ENCODE measurements around the gene DEFB114.
"Not testable (repeated sequence)": the region's sequence is repeated elsewhere in the genome, so short reads cannot be mapped to it uniquely, and the experiment has no call there.

Gene DEFB114, protein sequence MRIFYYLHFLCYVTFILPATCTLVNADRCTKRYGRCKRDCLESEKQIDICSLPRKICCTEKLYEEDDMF

DNA sequence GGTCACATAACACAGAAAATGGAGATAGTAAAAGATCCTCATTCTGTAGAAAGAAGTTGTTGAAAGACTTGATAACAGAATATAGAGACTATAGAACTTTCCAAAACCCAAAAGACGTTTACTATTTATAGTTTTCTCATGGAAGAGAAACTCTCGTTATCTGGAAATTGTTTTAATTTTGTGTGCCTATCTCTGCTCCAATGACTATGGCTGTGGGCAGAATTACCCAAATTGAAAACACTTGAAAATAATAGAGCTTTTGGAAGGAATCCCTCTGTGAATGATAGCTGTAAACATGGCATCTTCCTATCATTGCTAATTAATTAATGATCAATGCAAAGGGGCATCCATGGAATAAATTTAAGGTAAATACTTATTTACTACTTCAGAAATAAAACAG is at the start of gene DEFB114:
Gene DEFB114, minus strand, starts transcription at position 101 of the 400 bp plus-strand sequence. Its CDS starts 59 bp downstream, at position 42.
- ATAC-seq: no peak

DNA sequence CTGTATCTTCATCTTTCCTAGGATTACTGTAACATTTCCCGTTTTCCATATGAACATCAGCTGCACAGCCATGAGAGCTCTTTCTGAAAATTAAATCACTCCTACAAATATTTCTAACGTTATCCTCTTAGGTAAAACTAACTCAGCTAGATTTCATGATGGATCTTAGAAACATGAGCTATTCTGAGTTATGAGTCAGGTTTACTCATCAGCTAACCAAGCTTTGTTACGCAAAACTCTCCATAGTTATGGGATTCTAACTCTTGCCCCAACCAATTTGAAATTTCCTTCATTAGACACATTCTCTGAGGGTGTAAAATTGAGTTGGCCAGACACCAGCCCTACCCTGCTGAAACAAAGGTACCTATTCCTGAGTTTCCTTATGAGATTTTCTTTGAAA is 43.9 kb upstream of the DEFB114 start:
- ATAC-seq: no peak

DNA sequence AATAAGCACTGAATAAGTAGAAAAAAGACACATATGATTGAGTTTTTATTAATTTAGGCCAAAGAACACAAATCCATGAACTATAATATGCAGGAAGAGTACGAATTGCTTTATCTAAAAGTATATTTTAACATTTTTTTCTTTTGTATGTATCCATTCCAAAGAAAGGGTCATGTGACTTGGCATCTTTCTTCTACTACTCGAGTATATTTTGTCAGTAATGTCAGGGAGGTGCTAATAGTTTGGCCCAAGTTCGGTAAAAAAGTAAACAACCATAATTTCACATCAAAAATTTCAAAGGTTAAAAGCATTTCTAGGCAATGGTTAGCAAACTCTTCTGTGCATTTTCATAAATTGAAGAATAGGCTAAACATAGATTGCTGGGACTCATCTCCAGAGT is 39.2 kb upstream of the DEFB114 start:
- ATAC-seq: no peak

DNA sequence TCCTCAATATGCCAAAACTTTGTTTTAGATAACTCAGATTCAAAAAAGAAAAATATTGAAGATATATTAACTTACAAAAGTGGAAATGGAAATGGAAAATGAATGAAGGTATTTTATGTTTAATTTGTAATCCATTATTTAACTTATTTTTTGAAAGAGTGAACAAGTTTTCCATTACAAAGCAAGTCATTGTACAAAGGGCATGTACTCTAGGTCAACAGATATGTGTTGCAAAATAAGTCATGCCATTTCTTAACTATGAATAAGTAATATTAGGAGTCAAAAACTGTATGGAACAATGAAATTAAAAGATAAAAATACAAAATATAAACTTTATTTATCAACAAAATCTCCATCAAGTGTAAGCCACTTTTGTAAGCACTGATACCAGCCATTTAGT is 31.3 kb upstream of the DEFB114 start:
- ATAC-seq: no peak

DNA sequence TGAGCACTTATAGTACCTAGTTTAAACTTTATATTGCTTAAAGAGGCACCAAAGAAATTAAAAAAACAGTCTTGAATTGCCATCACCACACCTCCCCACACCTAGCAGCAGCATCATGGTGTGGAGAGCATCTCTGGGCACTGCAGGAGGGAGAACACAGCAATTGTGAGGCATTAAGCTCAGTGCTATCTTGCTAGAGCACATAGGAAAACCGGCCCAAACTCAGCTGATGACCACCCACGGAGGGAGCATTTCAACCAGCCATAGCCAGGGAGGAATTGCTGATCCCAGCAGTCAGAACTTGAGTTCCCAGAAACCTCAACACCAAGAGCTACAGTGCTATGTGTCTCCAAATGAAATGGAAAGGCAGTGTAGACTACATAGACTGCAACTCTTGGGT is 24.9 kb upstream of the DEFB114 start:
- no peak for ATAC-seq

DNA sequence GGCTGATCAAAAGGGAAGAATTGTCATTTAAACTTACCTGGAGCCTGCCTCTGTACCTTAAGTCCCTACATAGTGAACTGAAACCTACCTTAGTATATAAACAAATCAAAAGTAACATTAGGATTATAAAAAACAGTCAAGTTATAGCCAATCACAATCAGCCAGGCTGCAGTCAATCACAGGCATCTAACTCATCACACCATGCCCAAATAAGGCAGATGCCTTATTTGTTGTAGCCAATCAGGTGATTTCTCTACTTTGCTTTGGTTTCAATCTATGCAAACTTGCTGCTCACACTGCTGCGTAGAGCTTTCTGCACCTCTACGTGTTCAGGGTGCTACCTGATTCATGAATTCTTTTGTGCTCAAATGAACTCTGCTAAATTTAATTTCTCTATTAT is 23.8 kb upstream of the DEFB114 start:
- ATAC-seq: no peak

DNA sequence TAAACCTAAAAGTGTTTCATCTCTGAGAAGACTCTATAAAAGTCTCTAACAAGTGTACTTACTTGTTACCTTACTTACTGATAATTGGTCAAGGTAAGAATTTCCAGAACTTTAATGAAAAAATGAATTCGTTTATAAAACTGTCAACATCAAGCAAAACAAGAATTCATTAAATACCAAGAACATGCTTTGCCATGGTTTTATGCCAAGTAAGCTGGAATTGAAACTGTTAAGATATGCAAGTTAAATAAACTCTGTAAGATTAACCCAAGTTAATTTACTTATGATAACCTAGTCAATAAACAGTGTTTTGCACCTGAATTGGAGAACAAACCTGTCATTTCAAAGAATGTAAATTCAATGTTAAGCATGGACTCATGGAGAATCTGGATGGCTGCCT is 22.6 kb upstream of the DEFB114 start:
- ATAC-seq: no peak

DNA sequence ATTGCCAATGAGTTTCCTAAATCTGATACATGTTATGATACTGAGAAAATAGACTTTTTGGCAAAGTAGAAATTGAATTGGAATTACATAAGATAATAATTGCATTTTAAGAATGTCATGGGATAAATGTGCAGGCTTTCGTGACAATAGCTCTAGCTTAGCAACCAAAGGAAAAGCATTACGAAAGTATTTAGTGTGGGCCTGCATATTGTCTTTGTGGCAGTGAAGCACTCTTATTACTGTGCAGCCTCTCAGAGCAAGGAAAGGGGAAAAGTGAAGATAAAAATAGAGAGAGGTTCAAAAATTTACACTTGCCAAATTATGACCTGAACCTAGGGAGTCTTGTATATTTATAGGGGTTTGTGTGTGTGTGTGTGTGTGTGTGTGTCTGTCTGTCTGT is 18.1 kb upstream of the DEFB114 start:
- no peak for ATAC-seq

DNA sequence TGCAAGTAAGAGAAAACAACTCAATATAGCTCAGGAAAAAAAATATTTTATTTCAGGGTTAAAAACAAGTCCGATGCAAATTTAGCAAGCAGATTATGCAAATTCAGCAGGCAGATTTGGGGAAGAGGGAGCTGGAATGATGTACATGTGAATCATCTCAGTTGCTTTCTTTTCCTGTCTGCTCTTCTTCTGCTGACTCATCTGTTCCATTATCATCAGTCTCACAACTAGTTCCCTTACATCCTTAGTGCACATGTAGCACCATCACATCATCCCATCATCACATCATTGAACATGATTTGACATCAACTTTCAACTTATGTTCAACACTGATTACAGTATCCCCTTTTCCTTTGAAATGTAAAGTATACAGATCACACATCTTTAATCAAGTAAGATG is 16.9 kb upstream of the DEFB114 start:
- ATAC-seq: no peak

DNA sequence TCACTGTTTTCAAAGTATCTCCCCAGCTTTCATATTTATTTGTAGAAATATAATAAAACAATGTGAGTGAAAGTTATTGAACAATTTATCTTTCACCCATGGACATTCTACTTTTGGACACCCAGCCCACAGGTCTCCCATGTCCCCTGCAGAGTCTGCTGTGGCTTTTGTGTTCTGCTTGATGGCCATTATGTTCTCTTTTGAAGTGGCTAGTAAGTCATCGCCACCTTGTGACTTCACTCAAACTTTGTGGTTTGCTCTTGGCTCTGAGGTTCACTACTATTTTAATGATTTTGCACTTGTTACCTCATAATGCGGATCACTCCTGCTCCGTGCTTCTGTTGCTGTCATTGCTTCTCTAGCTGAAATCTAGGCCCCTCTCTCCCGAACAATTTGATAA is 15.6 kb upstream of the DEFB114 start:
- no peak for ATAC-seq

DNA sequence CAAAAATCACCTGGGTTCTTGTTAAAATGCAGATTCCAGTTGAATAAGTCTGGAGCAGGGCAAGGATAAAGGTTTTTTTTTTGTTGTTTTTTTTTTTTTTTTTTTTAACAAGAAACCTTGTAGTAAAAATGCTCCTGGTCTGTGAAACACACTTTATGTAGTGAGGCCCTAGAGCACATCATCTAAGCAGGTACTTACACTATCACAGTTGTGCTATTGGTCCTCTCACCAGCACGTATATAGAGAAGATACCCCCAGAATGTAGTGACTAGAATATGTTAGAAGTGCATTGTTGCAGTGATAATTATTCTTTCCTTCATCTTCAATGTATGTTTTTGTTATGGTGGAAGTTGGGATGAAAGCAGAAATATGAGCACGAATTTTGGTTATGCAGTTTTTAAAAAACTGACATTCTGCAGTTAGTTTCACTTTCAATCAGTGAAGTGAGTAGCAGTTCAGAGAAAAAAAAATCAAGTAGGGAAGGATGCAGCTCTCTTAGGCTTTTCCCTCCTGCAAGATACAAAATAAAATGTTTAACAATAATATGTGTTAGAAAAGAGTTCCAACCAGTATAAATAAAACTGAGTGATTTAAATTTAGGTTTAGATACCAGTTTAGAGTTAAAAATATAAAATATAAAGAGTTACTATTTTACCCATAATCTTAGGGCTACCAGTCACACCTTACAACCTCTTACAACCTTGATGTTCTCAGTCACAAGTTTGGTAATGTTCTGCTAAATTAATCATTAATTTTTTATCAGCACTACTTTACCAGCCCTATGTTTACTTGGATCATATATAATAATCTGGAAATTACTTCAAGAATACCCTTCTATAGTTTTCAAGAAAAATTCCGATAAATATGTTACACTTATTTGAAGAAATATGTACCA is 14.6 kb upstream of the DEFB114 start:
- no peak for ATAC-seq

DNA sequence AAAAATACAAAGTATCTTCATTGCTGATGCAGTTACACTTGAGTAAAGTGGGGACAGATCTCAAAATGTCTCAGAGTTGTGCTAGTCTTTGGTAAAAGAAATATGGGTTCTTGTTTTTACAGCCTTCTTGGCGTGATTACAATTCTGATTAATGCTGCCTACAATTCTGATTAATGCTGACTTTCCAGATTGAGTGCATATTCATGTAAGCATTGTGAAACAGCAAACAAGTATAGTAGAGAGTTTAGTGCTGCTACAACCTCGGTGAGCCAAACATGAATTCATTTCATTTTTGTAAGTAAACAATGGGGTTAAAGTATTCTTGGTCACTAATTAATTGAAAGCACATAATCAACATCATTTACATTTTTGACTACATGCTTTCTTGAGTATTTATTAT is 5.6 kb upstream of the DEFB114 start, which contains the start of gene DEFB113:
Gene DEFB113, minus strand, starts transcription at position 21 of the 400 bp plus-strand sequence. Its CDS starts 0 bp downstream, at position 21.
- no peak for ATAC-seq

DNA sequence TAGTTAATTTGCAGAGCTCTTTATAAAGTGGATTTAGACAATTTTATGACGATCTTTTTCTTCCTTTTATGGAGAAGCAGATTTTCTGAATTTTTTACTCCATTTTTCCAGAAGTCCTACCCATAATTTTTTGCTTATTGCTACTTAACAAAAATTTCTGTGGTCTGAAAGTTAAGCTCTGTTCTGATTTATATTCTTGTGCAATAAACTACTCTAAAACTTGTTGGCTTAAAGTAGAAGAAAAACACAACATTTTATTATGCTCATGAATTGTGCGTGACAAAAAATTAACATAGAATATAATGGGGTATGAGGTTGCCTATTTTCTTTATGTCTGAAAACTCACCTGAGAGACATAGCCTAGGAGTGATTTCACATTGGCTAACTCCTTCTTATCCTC is 2.9 kb upstream of the DEFB114 start:
- ATAC-seq: no peak

DNA sequence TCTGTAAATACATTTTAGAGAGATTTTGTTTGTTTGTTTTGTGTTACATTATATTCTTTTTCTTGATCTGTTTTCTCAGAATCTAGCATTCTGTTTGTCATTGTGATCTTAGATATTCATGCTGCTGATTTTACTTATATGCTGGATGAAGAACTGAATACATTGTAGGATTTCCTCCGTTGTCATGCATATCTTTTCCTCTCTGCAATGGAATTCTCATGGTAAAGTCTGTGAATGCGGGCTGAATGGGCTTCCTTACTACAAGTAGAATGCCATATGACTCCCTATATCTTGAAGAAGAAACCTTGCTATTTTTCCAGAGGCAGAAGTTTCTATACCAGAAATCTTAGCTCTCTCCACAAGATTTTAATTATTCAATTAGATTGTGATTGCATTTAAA is 2.4 kb upstream of the DEFB114 start:
- ATAC-seq: no peak

DNA sequence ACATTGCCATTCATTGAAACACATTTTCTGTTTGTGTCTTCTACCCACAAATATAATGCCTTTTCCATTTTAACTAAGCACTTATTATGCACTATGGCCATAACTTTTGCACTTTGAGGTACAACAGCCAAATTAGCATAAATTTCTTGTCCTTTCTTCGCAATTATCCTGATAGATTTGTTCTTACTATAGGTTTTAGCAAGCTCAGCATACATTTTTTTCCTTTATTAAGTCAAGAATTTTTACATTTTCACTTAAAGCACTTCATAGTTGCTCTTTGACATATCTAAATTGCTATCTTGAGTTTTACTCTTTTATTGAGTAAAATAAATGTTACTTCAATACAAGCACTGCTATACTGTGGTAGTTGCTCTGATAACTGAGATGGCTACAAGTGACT is 5.8 kb downstream of the DEFB114 start:
- ATAC-seq: no peak

DNA sequence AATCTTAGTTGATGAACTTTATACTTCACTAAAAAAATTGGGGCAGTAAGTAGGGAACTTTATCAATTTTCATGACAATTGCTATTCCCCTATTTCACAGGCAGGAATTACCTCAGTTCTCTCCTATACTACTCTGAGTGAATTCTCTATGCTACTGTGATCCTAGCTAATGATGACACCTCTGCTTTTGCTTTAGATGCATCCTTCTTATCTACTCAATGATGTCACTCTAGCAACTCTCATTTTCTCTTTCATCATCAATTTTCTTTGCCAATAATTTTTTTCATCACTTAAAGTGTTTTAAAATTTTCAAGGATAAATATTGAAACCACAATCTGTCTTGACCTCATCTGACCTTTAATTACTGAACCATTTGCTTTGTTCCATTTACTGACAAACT is 8.1 kb downstream of the DEFB114 start:
- no peak for ATAC-seq

DNA sequence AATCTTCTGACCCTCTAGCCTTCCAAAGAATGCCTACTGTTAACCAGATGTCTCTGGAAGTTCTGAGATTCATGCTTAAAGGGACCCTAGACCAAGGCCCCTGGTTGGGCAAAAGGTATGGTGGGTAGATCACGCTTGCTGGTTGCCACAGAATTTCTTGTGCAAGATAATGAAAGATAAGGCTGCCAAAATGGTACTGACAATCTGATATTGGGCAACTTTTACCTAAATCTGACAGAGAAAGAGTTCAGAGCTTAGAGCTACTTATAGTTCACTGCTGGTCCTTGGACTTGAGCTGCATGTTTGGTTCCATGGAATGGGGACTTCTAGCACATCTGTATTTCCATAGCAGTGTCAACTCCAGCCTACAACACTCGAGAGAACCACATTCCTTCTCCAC is 12.0 kb downstream of the DEFB114 start:
- no peak for ATAC-seq

DNA sequence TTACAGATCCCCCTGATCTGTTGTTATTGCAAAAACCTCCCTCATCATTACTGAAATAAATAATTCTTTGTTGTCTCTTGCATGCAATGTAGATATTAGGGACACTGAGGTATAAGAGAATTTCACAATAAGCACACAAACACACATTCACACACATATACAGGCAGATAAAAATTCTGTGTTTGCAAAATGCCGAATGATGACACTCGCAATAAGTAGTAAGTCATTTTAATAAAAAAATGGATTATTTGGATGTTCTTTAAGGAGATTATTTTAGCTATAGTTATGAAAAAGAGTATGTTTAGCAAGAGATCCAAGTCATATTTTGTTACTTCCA is 13.6 kb downstream of the DEFB114 start:
- ATAC-seq: no peak

DNA sequence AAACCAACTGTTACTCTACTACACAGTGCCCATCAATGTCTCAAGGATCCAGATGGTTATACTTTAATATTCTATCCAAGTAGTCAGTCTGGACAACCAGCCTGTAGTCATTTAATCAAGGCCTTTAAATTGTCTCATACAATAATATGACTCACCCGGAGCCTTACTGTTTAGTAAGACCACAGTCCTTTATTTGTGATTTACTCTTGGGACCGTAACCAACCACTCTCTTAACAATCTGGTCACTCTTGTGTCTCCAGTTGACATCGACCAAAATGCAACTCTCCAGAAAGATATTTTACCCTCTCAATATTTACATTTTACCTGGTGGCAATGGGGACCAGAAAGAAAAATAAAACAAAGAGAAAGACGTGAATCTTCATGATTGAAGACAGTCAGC is 14.9 kb downstream of the DEFB114 start:
- ATAC-seq: no peak

DNA sequence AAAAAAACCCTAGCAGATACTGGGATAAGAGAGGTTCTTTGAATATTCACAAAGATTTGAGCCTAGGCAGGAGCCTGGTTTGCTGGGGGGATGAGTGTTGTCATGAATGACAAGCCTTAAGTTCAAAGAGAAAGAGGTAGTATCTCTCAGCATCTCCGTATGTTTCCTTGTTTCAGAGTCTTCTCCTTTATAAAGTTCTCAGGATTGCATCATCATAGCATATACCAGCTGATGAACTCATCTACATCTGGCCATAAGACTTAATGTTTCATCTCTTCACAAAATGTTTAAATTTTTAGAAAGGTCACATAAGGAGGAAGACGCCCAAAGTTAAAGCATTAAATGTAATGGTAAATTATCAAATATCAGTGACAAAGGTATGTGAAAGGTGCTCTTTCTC is 17.1 kb downstream of the DEFB114 start:
- ATAC-seq: no peak

DNA sequence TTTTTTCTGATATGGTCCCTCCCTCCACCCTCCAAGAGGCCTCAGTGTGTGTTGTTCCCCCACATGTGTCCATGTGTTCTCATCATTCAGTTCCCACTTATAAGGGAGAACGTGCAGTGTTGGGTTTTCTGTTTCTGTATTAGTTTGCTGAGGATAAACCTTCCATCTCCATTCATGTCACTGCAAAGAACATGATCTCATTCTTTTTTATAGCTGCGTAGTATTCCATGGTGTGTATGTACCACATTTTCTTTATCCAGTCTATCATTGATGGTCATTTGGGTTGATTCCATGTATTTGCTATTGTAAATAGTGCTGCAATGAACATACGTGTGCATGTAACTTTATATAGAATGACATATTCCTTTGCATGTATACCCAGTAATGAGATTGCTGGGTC is 19.9 kb downstream of the DEFB114 start:
- ATAC-seq: not testable (repeated sequence)

DNA sequence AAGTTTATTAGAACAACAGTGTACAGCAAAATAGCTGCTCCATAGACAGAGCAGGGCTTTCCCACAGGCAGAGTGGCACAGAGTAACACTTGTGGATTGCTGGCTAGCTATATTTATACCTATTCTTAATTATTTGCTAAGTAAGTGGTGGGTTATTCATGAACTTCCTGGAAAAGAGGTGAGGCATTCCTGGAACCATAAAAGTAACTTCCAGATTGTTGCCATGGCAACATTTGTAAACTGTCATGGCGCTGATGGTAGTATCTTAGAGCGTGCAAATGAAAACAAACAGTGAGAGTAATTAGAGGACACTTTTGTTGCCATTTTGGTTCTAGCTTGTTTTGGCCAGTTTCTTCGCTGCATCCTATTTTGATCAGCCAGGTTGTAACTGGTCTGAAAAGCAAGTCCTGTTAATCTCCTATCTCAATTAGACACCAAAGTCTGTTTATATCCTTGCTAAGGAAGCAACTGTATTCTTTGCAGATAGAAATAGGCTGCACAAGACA is 23.9 kb downstream of the DEFB114 start:
- ATAC-seq: no peak

DNA sequence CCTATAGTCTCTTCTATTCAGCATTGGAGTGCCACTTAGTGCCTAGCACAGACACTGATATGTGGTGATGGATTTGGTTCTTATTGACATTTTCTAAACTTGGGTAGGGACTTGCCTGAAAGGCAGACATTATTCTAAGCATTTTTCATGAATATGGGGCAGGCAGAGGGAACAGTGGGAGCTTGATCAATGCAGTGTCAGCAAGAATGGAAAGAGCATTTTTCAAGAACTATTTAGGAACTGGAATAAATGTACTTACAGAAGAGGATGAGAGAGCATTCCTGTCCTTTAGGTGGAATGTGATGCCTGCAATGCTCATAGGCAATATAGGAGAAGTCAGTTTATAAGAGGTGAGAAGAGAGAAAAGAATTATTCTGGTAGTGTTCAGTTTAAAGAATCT is 26.2 kb downstream of the DEFB114 start:
- no peak for ATAC-seq

DNA sequence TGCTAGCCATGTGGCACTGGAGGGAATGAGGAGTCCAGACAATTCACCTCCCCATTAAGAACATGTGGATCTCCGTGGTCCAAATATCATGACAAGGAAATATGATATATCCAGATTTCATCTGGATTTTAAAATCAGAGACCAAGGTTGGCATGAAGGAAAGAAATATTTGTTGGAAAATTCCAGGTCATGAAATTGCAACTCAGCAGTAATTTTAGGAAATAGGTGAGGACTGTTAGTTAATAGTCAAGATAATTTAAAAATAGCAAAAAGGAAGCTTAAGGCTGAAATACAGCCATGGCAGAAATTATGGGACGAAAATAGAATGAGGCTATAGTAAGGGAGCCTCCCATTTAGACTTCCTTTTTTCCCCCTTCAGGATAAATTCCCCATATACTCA is 26.9 kb downstream of the DEFB114 start:
- ATAC-seq: no peak

DNA sequence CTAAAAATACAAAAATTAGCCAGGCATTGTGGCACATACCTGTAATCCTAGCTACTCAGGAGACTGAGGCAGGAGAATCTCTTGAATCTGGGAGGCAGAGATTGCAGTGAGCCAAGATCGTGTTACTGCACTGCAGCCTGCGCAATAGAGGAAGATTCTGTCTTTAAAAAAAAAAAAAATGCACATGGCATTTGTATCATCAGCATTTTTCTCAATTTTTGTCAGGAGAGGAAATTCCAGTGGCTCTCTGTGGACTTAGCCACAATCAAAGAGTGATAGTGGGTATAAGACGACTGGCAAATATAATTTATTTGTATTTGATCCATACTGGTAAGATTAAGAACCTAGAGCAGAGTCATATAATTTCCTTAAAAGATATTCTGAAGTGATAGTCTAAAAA is 28.6 kb downstream of the DEFB114 start:
- ATAC-seq: no peak
